KG1 (cell line): ENCODE measurements around the gene TMBIM6.
"Not testable (repeated sequence)": the region's sequence is repeated elsewhere in the genome, so short reads cannot be mapped to it uniquely, and the experiment has no call there.

Experiments
- DNase-seq: peaks from one replicate; lab custom pipeline; 2025; lab: John Stamatoyannopoulos, UW

Gene TMBIM6

GRCh38 chr12:49730050-49730449 lies 11.3 kb upstream of the TMBIM6 start:
- DNase-seq = no peak

GRCh38 chr12:49730568-49731101 lies 10.7 kb upstream of the TMBIM6 start:
- DNase-seq = no peak

DNA sequence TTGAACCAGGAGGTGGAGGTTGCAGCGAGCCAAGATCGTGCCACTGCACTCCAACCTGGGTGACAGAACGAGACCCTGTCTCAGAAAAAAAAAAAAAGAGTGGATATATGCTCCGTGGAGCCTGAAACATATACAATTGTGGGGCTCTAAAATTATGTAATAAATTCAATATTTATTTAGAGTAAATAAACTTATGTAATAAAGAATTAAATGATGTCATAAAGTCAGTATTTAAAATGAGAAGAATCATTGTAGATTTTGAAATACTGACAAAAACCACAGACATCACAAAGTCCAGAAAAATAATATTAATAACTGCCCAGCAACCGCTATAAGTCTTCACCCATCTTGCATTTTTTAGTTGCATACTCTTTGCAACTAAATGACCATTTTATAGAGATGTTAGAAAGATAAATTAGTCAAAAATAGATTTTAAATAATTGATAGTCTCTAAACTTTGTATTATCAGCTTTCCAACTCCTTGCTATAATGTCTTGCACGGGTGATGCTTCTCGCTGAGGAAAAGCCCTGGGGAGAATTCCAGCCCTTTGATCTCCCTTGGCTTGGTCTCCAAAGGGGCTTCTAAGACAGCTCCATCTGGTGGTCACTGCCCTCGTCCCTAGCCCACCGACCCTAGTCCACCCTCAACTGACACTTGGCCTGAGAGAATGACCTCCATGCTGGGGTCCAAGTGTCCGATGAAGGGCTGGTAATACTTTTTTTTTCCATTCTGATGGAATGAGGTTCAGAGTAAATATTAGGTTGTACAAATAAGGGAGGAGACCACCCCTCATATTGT lies 7.9 kb upstream of the TMBIM6 start:
- no peak for DNase-seq

- DNase-seq = not testable (repeated sequence)
These were observed 6.5 kb upstream of the TMBIM6 start for GRCh38 chr12:49734900-49735299.

GRCh38 chr12:49738721-49739120 lies 2.6 kb upstream of the TMBIM6 start:
- not testable (repeated sequence) for DNase-seq

DNA sequence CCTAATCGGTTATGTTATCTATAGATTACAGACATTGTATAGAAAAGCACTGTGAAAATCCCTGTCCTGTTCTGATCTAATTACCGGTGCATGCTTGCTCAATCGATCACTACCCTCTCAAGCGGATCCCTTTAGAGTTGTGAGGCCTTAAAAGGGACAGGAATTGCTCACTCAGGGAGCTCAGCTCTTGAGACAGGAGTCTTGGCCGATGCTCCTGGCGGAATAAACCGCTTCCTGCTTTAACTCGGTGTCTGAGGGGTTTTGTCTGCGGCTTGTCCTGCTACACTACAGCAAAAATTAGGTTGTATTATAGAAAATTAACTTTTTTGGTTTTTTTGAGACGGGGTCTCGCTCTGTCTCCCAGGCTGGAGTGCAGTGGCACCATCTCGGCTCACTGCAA lies 1.1 kb upstream of the TMBIM6 start:
- DNase-seq = not testable (repeated sequence)

- peak; percentile 74 for DNase-seq
These were observed 694 bp downstream of the TMBIM6 start for GRCh38 chr12:49741882-49742620.

GRCh38 chr12:49744363-49744885 lies 3.1 kb downstream of the TMBIM6 start:
- no peak for DNase-seq

- no peak for DNase-seq
These were observed 6.9 kb downstream of the TMBIM6 start for GRCh38 chr12:49748306-49748705.

DNA sequence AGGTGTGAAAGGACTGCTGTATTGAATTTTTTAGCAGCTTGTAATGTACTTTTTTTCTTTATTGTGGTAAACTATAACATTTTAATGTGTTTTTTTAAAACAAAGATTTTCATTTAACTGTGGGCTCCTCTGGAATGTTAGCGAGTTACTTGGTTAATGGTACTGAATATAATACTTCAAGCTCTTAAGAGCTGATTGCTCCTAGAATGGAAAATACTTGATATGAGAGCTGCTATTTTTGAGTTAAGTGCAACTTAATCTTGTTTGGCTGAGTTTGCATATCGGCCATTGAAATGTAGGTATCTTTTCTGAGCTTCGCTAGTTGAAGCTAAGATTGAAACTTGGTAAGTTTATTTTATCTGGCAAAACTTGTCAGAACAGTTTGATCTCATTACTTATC lies 7.4 kb downstream of the TMBIM6 start:
- DNase-seq = no peak

- DNase-seq = no peak
These were observed 9.0 kb downstream of the TMBIM6 start for GRCh38 chr12:49750027-49750995.

- no peak for DNase-seq
These were observed 9.6 kb downstream of the TMBIM6 start for GRCh38 chr12:49750996-49751393.

- no peak for DNase-seq
These were observed 20.5 kb downstream of the TMBIM6 start for GRCh38 chr12:49761677-49762467.

DNA sequence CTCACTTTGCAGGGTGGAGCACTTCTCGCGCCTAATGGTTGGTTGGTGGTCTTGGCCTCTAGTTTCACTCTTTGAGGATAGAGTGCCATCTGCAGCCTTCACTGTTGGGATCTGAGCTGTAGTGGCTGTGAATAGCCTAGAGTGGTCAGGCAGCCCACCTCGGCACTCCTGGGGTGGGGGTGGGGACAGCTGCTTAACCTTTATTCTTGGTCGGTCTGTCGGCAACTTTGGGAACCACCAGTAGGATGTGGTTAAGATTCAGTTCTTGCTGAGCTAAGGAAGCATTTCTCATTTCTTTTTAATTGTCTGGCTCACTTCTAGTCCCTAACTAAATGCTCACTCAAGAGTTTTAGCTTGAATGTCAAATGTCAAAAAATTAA lies 21.1 kb downstream of the TMBIM6 start:
- DNase-seq = no peak

DNA sequence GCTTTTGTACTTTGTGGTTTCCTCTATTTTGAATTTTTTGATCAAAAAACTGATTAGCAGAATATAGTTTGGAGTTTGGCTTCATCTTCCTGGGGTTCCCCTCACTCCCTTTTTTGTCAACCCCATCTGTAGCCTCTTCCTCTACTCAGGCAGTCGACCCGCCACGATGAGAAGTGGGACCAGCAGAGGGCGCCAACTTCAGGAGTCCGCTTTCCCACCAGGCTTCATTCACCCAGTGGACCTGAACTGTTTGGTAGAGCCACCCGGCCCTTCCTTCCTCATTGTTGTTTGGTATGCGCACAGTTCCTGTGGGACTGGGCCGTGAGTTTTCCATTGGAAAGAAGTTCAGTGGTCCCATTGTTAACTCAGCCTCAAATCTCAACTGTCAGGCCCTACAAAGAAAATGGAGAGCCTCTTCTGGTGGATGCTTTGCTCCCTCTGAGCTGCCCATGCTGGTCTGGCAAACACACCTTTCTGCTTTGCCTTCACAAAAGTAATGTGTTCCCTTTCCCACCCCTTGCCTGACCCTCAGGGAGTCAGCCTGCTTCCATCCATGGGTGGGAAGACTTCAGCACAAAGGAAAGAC lies 21.7 kb downstream of the TMBIM6 start:
- DNase-seq = peak; percentile 45

DNA sequence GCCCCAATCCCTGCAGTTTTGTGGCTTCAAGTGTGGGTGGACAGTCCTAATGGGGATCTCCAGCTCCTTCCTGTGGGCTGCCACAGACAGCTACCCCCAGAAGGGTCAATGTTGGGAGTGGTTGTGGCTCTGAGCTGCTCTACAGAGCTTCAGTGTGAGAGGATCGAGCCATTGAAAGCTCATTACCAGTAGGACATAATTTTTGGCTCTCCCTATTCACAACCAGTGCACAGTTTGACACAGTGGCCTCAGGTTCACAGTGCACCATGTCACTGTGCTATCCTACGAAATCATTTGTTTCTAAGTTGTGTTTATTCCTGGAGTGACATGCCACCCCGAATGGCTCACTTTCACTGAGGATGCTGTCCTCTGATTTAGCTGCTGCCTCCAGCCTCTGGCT lies 22.8 kb downstream of the TMBIM6 start:
- DNase-seq = no peak

DNA sequence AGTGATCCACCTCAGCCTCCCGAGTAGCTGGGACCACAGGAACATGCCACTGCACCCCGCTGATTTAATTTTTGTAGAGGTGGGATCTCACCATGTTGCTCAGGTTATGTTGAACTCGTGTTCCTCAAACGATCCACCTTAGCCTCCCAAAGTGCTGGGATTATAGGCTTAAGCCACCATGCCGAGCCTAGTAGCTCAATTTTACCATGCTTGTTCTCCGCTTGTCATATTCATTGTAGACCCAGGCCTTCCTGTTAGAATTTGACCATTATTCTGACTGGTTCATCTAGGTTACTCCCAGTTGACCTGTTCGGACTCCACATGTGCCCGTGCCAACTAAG lies 24.7 kb downstream of the TMBIM6 start:
- no peak for DNase-seq

DNA sequence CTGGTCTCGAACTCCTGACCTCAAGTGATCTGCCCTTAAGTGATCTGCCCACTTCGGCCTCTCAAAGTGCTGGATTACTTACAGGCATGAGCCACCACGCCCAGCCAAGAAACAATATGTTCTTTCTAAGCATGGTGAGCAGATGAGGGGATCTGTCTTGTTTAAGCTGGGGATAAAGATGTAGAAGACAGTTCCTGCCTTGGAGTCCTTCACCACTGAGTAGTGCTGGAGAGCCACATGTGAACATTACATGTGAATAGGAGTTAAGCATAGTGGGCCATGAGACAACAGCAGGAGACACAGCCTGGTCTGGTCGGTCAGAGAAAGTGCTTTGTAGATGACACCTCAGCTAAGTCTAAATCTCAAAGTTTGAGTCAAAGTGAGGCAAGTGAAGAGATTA lies 26.0 kb downstream of the TMBIM6 start:
- no peak for DNase-seq

GRCh38 chr12:49773102-49773501 lies 31.7 kb downstream of the TMBIM6 start:
- DNase-seq = not testable (repeated sequence)

- DNase-seq = peak; percentile 22
These were observed 35.1 kb downstream of the TMBIM6 start for GRCh38 chr12:49776413-49776812.

- no peak for DNase-seq
These were observed 35.5 kb downstream of the TMBIM6 start for GRCh38 chr12:49776858-49777257.
